Stimulated activated CD4-positive, alpha-beta T cell treated with anti-CD3 and anti-CD28 coated beads, Interleukin-2, amount 100 ng/mL, for 4 hours (primary cell): ENCODE results near the gene CSF2RB.
A peak's percentile ranks its signal among the peaks of the same experiment; 100 is the strongest.
"Not testable (repeated sequence)": the region's sequence is repeated elsewhere in the genome, so short reads cannot be mapped to it uniquely, and the experiment has no call there.

Source experiments
- DNase-seq: peaks from one replicate; pipeline ENCODE4 v3.0.0-alpha.2; 2020; ENCODE audit warnings: low read depth

Gene CSF2RB

GRCh38 chr22:36968249-36968964 lies 55.0 kb downstream of the CSF2RB start:
- no peak for DNase-seq

- no peak for DNase-seq
These were observed 58.1 kb downstream of the CSF2RB start for GRCh38 chr22:36971341-36972125.

- DNase-seq: no peak
These were observed 63.2 kb downstream of the CSF2RB start for GRCh38 chr22:36976606-36977005.

- DNase-seq: peak; percentile 76
These were observed 64.0 kb downstream of the CSF2RB start for GRCh38 chr22:36977401-36977861.

- DNase-seq: peak; percentile 85
These were observed 64.7 kb downstream of the CSF2RB start for GRCh38 chr22:36977947-36978660.

GRCh38 chr22:36979016-36979910 lies 65.8 kb downstream of the CSF2RB start:
- no peak for DNase-seq

- no peak for DNase-seq
These were observed 67.9 kb downstream of the CSF2RB start for GRCh38 chr22:36981247-36981775.

GRCh38 chr22:36982136-36982535 lies 68.7 kb downstream of the CSF2RB start:
- no peak for DNase-seq

- DNase-seq: no peak
These were observed 71.9 kb downstream of the CSF2RB start for GRCh38 chr22:36985211-36985889.

- no peak for DNase-seq
These were observed 72.9 kb downstream of the CSF2RB start for GRCh38 chr22:36986242-36986821.

GRCh38 chr22:36988075-36988832 lies 74.8 kb downstream of the CSF2RB start:
- no peak for DNase-seq

- not testable (repeated sequence) for DNase-seq
These were observed 75.6 kb downstream of the CSF2RB start for GRCh38 chr22:36989012-36989411.
